Fibroblast of mammary gland (primary cell): ENCODE results near the gene MPP7.
"Not testable (repeated sequence)": the region's sequence is repeated elsewhere in the genome, so short reads cannot be mapped to it uniquely, and the experiment has no call there.

Experiments used
- DNase-seq: peaks from one replicate; pipeline ENCODE4 v3.0.0-alpha.2; 2010; ENCODE audit warnings: low read depth
- H3K4me3 ChIP-seq: 2 replicates; pipeline ENCODE4 v1.5.1; 2011; ENCODE audit warnings: low read depth, mild to moderate bottlenecking, low read length, moderate library complexity; ENCODE audit not compliant: control insufficient read depth
- CTCF ChIP-seq: conservative IDR thresholded peaks from 2 replicates; pipeline ENCODE4 v1.5.1; 2011; ENCODE audit warnings: low read depth, low read length, inconsistent platforms; ENCODE audit not compliant: control insufficient read depth, insufficient read depth

Gene MPP7

GRCh38 chr10:28302638-28303488, at the start of gene MPP7:
Gene MPP7, minus strand, starts transcription at chr10:28303064. Its CDS starts 64,460 bp downstream, at chr10:28238604.
- peak; percentile 96 for DNase-seq
- no peak for TF ChIP-seq CTCF
- H3K4me3 ChIP-seq, result peak within 1 kb of the TSS; percentile 68

- no peak for TF ChIP-seq CTCF
- no peak overlapping the region for H3K4me3 ChIP-seq
- DNase-seq, result no peak
These were observed 47.0 kb upstream of the MPP7 start for GRCh38 chr10:28349892-28350291.

GRCh38 chr10:28343987-28344895, 41.4 kb upstream of the MPP7 start:
- DNase-seq, result no peak
- no peak for TF ChIP-seq CTCF
- H3K4me3 ChIP-seq, result no peak overlapping the region

- no peak for DNase-seq
- H3K4me3 ChIP-seq, result no peak overlapping the region
- no peak for TF ChIP-seq CTCF
These were observed 40.4 kb upstream of the MPP7 start for GRCh38 chr10:28343252-28343651.

GRCh38 chr10:28341679-28342078, 38.8 kb upstream of the MPP7 start:
- DNase-seq, H3K4me3 ChIP-seq: not testable (repeated sequence)

GRCh38 chr10:28332726-28333125, 29.9 kb upstream of the MPP7 start:
- H3K4me3 ChIP-seq, result no peak overlapping the region
- DNase-seq, result no peak
- no peak for TF ChIP-seq CTCF

GRCh38 chr10:28331841-28332240, 29.0 kb upstream of the MPP7 start:
- H3K4me3 ChIP-seq, result no peak overlapping the region
- TF ChIP-seq CTCF, result no peak
- DNase-seq, result peak; percentile 92
